ENCODE results near the gene FBL.

GRCh38 chr19:39845933-39846677, at the start of gene FBL:
- peak in 1 of 2 donors; percentile 27 for TF ChIP-seq POLR2A (IDR thresholded peaks at IDR 0.05)
- TF ChIP-seq, protein P1, sequence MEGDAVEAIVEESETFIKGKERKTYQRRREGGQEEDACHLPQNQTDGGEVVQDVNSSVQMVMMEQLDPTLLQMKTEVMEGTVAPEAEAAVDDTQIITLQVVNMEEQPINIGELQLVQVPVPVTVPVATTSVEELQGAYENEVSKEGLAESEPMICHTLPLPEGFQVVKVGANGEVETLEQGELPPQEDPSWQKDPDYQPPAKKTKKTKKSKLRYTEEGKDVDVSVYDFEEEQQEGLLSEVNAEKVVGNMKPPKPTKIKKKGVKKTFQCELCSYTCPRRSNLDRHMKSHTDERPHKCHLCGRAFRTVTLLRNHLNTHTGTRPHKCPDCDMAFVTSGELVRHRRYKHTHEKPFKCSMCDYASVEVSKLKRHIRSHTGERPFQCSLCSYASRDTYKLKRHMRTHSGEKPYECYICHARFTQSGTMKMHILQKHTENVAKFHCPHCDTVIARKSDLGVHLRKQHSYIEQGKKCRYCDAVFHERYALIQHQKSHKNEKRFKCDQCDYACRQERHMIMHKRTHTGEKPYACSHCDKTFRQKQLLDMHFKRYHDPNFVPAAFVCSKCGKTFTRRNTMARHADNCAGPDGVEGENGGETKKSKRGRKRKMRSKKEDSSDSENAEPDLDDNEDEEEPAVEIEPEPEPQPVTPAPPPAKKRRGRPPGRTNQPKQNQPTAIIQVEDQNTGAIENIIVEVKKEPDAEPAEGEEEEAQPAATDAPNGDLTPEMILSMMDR (IDR thresholded peaks at IDR 0.05): no peak
- no peak for TF ChIP-seq EP300 (IDR thresholded peaks at IDR 0.05)
- peak in 1 of 3 donors; percentile 55 for TF ChIP-seq POLR2AphosphoS5 (IDR thresholded peaks at IDR 0.05)
